GM19043 (cell line): Measurements from ENCODE around the gene MRNIP.
"Not testable (repeated sequence)": the region's sequence is repeated elsewhere in the genome, so short reads cannot be mapped to it uniquely, and the experiment has no call there.

Experiments used
- ATAC-seq: cut with Tn5 transposase; IDR thresholded peaks from one replicate; pipeline ENCODE4 v1.9.1; 2021; ENCODE audit warnings: low read depth; ENCODE audit not compliant: unreplicated experiment

The MRNIP gene

GRCh38 chr5:179872055-179872827 is 13.6 kb upstream of the MRNIP start:
- no peak for ATAC-seq

GRCh38 chr5:179871533-179871932 is 12.9 kb upstream of the MRNIP start:
- ATAC-seq: not testable (repeated sequence)

GRCh38 chr5:179870952-179871351 is 12.3 kb upstream of the MRNIP start:
- no peak for ATAC-seq

- no peak for ATAC-seq
Measured at GRCh38 chr5:179870403-179870903, 11.8 kb upstream of the MRNIP start.

- ATAC-seq: no peak
Measured at GRCh38 chr5:179869641-179870402, 11.2 kb upstream of the MRNIP start.

- no peak for ATAC-seq
Measured at GRCh38 chr5:179869101-179869500, 10.5 kb upstream of the MRNIP start.

DNA sequence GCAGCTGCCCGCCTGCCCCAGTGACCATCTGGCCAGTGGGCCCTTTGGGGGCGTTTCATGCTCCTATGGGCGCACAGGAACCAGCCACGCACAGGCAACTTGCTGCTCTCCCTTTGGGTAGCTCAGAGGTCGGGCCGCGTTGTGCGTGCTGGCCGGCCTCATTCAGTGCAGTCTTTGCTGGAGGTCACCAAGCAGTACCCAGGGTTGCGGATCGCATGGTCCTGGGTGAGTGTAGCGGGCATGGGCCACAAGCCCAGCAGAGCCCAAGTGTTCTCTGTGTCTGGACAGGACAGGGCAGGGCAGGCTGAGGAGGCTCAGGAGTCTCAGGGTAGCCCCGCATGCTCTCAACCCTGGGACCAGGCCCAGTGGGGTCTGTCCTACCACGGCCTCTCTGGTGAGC is 9.9 kb upstream of the MRNIP start:
- ATAC-seq: no peak

DNA sequence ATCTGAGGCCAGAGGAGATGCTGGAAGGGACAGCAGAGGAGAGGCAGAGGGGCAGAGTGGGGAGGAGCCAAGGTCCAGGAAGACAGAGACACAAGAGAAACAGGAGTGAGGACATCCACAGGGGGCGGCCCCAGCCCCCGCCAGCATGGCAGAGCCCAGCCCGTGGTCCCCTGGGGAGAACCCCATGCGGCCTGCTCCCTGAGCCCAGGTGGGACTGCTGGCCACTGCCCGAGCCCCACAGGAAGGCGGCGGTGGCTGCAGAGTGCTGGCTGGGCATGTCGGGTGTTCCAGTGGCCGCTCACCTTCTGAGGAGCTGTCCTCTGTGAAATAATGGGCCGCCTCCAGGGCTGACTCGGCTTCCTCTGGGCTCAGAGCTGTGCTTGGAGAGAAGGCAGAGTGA is 8.9 kb upstream of the MRNIP start:
- no peak for ATAC-seq

- ATAC-seq: no peak
Measured at GRCh38 chr5:179867079-179867465, 8.5 kb upstream of the MRNIP start.

GRCh38 chr5:179866241-179867078 is 7.8 kb upstream of the MRNIP start:
- no peak for ATAC-seq

DNA sequence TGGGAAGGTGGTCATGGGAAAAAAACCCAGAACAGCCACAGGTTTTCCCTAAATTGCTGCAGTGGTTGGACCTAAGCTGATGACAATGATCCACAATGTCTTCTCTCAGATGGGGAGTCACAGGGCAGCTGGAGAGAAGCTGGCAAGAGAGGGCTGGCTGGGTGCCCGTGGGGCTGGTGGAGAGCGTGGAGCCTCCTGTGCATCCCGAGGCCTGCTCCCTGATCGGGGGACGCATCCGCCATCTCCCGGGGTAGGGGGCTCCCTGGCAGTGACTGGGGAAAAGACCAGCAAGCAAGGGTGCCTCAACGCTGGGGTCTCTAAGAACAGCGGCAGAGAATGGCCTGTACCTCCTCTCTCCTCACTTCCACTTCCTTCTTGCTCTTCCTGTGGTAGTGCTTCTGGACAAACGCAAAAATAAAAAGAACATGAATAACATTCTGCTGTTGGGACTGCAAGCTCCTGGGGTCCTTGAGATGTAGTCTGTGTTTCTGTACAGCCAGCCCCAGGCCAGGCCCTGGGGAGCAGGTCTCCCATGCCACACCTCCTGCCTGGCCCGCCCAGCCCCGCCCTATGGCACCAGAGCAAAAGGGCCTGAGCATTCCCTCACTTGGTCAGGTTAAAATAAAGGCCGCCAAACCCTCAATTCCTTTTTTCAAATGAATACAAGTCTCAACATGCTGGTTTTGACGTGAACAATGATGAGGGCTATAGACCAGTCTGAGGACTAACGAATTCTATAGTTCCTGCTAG is 7.0 kb upstream of the MRNIP start:
- no peak for ATAC-seq

GRCh38 chr5:179864686-179865085 is 6.1 kb upstream of the MRNIP start:
- no peak for ATAC-seq

GRCh38 chr5:179863449-179864085 is 5.0 kb upstream of the MRNIP start:
- ATAC-seq: no peak

- ATAC-seq: no peak
Measured at GRCh38 chr5:179862891-179863290, 4.3 kb upstream of the MRNIP start.

- ATAC-seq: no peak
Measured at GRCh38 chr5:179862296-179862695, 3.7 kb upstream of the MRNIP start.

GRCh38 chr5:179860301-179860700 is 1.7 kb upstream of the MRNIP start:
- ATAC-seq: no peak

GRCh38 chr5:179858241-179858585 is 404 bp downstream of the MRNIP start:
- ATAC-seq: peak; percentile 28

- ATAC-seq: no peak
Measured at GRCh38 chr5:179854356-179854755, 4.3 kb downstream of the MRNIP start.

DNA sequence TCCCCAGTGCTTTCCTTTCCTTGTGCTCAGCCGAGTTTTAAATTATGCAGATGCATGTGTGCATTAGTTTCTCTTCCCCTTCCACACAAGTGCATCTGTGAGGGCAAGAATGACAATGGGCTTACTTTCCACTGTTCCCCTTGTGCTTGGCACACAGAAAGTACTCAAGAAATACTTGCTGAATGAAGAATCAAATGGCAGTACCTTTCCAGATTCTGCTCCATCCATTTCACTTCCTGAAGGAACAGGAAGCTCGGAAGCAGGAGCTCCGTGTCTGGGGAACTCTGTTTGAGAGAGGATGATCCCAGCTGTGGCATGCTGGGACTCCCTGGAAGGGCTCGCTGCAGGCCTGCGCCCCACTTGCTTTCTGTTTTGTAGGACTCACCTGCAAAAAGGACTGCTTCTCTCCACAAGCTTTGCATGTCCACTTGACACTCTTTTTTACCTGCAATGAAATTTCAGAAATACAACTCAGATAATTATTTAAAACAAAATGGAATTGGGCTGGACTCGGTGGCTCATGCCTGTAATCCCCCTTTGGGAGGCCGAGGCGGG is 5.5 kb downstream of the MRNIP start:
- ATAC-seq: peak; percentile 90

DNA sequence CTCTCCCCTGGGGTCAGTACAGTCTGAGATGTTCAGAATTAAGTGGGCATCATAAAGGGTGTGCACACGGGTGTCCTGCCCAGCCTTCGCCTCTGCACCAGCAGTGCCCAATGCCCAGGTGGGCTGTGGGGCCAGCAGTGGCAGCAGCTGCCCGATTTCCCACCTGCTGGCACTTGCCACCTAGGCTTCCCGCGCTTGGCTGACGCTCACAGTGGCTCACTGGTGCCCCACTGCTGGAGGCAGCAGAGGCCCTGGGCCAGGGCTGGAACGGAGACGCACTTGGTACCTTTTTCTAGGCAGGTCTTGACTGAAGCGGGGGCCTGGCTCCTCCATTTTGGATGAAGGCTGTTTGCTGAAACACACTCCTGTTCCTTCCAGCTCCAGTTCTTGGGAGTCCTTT is 17.0 kb downstream of the MRNIP start:
- no peak for ATAC-seq
